G401 (cell line): ENCODE results near the gene ADARB1. TPM values are rescaled to one million over a fixed set of nuclear protein-coding genes. Genes with fewer than 3 reads are reported as not detected.

Experiments
- DNase-seq: peaks from one replicate; pipeline ENCODE4 v3.0.0-alpha.2; 2015; ENCODE audit warnings: low spot score
- in situ Hi-C: cut with HindIII; loops from 2 replicates; pipeline ENCODE4 v1.10.0; 2016; ENCODE audit warnings: low sequenced_read_pairs, mixed read lengths
- total RNA-seq: library from RNA; depleted of rRNA; stranded (reverse); fragments of >200 nt; shearing (Covaris generic); gene quantifications from 2 replicates; pipeline ENCODE4 v1.2.3, GENCODE V29; 2014

The ADARB1 gene
- total RNA-seq, 1 experiment from 2014 or later = 68.1 TPM

DNA sequence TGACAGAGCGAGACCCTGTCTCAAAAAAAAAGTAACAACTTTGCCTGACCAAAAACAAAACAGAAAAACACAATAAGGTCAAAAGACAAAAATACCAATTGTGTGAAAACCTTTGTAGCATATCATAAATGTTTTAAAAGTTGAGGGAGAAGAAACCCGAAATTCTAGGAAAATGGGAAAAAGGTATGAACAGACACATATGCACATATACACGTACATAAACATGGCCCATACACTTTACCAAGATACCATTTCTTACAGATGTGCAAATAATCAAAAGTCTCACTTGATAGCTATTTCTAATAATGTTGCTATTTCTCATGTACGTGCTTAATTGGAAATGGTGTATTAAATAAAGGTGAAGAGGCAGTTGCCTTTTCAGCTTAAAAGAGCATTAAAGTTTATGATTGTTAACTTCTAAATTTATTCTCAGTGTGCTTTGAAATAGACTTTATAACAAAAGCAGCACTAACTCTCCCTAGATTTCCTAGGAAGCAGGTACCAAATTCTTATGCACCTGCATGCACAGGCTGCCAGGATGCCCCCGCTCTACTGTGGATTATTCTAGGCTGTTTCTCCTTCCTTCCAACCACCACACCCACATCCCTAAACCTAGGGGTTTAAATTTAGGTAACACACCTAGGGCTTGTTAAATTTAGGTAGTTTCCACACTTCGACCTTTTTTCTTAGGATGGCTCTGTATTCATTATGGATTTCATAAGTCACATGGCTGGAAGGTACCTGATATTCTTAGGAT, 33.8 kb downstream of the ADARB1 start:
- no peak for DNase-seq
- in situ Hi-C loops = no loop called here

DNA sequence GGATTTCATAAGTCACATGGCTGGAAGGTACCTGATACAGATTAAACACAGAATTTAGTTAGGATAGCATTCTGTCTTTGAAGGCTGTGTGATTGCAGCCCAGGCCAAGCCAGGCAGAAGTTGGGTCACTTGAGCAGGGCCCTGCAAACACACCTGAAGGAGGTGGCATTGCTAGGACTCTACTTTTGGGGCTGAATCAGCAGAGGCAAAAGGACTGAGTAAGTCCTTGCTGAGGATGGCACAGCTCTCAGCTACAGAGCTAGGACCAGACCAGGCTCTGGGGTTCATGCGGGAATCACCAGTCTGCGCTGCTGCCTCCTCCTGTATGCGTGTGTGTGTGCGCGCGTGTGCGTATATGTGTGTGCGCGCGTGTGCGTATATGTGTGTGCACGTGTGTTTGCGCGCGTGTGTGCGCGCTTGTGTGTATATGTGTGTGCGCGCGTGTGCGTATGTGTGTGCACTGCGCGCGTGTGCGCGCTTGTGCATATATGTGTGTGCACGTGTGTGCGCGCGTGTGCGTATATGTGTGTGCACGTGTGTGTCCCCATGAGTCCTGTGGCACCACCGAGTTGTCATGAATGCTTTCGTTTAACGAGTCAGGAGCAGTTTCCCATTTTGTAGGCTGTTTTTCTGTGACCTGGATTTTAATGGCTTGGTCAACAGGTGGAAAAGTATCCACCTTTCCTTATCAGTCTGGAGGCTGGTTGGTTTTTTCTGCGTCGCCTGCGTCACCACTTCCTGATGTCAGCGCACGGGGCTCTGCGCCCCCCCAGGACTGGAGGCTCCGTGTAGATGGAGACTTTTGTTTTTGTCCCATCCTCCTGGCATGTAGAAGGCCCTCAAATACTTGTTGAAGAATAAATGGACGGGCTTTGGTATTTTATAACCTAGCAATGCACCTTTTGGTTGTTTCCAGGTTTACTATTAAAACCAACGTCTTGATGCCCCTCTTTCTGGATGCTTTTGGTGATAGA, 34.7 kb downstream of the ADARB1 start:
- in situ Hi-C loops = no loop called here
- DNase-seq = no peak

DNA sequence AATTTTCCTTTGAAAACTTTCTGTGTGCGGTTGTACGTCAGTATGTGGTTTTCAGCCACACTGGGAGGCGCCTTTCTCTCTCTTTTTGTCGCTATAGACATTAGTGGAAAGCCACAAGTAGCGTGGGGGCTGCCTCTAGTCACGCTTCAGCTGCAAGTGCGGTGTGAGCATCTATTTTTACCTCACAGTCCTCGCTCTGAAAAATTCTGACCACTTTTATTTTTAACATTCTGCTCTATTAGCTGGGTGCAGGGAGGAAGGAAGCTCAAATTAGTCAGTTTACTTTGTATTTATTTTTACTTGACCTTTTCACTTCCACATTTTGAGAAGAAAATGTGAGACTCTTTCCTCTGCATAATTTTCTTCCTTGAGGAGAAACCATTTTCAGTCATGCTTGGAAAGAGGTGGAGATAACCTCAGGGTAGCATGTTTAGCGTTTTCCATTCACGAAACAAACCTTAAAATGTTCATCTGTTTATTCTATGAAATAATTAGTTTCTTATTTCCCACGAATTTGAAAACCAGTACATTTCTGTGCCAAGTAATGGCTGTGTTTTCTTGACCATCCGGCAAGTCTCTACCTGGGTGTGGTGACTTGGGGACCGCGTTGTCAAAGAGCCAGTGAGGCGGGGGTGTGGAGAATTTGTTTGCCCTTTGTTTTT, 35.6 kb downstream of the ADARB1 start:
- peak; percentile 72 for DNase-seq
- in situ Hi-C loops = no loop called here

DNA sequence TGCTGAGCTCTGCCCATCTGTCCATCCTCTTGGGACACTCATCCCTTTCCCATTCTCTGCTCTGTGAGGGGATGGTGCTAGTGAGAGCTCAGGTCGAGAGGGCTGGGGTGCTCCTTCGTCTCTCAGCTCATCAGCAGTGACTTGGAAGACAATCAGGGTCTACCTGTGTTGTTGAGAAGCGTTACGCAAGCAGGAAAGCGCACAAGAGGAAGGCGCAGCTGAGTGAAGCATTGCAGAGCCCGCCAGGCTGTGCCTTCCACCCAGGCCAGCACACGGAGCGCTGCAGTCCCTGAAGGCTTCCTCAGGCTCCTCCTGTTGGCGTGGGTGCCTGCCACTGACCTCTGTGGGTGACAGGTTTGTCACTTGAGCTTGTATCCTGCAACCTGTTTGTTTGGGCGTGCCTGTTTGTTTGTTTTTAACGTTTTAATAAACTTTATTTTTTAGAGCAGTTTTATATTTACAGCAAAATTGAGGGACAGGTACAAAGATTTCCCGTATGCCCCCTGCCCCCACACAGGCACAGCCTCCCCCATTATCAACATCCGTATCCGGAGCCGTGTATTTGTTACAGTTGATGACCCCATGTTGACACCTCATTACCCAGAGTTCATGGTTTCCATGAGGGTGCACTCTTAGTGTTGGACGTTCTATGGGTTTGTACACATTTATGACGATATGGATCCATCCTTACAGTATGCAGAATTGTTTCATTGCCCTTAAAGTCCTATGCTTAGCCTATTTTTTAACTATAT, 36.7 kb downstream of the ADARB1 start:
- in situ Hi-C loops = no loop called here
- DNase-seq = peak; percentile 85

DNA sequence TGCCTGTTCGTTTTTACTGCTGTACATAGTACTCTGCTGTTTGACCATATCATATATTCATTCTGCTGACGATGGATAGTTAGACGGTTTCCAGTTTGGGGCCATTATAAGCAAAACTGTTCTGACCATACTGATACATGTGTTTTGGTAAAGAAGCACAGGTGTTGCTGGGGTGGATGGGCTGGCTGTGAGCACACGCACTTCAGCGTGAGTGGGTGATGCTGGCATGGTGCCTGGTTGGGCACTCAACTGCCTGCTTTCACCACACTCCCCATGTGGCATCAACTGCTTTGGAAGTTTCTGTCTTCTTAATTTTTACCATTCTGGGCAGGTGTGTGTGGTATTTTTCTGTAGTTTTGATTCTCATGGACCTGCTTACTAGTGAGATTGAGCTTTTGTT, 37.3 kb downstream of the ADARB1 start:
- in situ Hi-C loops = no loop called here
- no peak for DNase-seq

DNA sequence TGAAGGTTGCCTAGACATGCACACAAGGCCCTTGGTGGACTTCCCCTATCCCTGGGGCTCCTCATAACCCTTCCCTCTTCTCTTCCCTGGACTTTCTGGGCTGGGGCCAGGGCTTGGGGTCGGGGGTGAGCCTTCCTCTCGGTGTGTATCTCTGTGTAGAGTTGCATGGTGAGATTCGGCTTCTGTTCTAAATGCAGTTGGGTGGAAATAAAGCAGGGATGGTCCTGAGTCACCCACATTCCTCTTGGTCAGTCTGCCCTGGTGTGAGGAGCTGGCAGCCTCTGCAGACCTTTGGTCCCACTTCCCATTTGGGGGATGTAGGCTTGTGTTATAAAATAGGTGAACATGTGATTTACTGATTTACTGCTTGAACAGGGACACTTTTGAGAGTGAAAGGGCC, 38.0 kb downstream of the ADARB1 start:
- in situ Hi-C loops = no loop called here
- no peak for DNase-seq

DNA sequence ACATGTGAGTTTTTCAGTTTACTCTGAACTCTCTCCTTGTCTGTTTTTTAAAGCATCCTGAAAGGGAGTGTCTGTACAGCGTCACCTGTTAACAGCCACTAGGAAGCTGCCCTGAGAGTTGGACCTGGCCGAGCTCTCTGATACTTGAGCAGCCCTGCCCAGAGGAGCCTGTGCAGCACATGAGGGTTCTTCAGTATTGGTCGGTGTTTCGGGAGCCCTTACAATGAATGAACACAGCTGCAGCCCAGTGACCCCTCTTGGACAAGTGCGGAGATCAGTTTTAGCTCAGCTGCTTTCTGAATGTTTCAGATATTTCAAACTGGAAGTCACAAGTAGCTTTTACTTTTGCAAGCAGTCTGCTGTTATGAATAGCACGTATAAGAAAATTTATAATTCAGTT, 39.2 kb downstream of the ADARB1 start:
- no peak for DNase-seq
- in situ Hi-C loops = no loop called here

DNA sequence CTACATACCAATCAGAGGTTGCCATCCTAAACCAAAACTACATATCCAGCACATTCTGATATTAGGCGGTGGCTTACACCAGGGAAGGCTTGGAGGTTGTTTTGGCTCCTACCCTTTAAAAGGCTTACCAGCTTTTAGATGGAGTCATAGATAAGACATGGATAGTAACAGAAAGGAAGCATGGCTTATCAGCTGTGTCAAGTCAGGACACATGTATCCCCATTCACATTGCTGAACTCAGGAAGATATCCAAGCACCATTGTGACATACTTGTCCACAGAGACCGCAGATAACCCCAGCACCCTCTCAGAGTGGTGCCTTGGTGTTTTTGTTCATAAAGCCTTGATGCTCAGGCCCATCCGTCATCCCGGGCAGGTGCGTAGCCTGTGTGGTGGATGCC, 39.7 kb downstream of the ADARB1 start:
- in situ Hi-C loops = no loop called here
- no peak for DNase-seq

DNA sequence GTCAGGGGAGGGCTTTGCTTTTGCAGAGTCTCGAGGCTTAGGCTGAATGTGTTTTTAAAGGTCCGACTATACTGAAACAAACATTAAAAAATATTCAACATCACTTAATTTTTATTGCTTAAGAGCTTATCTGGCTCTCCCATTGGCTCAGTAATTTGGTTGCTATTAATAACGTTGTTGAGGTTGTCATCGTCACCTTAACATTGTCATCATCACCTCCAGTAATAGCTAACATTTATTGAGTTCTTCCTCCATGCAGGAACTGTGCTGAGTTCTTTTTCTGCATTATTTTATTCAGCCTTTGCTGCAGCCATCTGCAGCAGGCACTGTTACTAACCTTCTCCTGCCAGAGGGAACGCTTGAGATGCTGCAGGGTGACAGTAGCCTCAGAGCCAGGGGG, 40.1 kb downstream of the ADARB1 start:
- DNase-seq = no peak
- in situ Hi-C loops = no loop called here

DNA sequence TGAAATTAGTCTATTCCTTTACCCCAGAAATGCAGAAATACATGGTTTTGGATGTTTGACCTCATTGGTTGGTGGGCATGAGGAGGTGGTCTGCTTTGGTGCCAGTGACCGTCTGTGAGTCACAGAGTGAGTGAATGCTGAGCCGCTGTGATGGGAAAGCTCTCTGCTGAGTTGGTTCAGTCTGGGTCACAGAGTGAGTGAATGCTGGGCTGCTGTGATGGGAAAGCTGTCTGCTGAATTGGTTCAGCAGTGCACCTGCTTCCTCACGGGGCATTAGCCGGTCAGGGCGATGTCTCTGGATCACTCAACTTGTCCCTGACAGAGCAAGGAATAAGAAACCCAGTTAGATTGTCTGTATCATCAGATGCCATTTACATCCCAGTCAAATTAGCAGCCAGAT, 40.8 kb downstream of the ADARB1 start:
- peak; percentile 68 for DNase-seq
- in situ Hi-C loops = no loop called here

DNA sequence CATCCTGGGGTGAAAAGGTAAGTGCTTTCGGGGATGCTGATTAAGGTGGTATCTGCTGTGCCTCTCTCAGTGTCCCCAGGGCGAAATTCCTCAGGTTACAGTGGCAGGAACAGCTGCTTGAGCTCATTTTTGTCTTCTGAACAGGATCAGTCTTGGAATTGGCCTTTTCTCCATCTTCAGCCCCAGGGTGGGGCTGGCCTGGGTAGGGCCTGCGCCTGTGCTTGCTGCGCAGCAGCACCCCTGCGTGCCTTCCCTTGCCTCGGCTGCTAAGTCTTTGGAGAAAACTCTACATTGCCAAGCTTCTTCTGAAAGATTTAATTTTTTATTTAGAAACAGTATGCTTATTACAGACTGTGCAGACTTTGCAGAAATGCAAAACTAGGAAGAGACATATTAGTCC, 41.7 kb downstream of the ADARB1 start:
- in situ Hi-C loops = no loop called here
- DNase-seq = no peak

DNA sequence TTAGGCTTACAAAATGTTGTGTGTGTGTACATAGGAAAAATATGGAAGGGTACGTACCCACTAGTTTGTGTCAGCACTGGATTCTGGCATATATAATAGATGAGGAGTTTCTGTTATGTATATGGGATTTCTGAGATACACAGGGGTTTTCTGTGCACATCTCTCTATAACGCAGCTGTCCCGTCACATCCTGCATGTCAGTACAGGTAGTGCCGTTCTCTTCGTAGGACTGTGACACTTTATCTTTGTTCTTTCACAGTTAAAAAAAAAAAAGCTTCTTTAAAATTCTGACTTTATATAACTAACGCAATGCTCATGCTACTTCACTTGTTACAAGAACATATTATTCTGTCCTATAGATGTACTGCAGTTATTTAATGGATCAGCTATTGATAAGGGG, 42.9 kb downstream of the ADARB1 start:
- DNase-seq = no peak
- in situ Hi-C loops = no loop called here

DNA sequence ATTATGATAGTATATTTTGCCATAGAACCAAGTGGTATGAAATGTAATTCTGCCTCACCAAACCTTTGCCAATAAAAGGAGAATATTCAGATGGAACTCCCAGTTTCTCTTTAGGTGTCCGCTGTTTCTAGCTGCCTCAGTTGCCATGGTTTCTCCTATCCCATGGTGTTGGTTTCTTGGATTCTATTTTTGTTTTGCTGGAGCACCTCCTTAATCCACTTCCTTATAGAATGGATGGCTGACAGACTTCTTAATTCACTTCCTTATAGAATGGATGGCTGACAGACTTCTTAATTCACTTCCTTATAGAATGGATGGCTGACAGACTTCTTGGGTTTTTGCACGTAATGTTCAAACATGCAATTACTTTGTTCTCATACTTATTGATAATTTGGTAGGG, 43.7 kb downstream of the ADARB1 start:
- DNase-seq = no peak
- in situ Hi-C loops = no loop called here

DNA sequence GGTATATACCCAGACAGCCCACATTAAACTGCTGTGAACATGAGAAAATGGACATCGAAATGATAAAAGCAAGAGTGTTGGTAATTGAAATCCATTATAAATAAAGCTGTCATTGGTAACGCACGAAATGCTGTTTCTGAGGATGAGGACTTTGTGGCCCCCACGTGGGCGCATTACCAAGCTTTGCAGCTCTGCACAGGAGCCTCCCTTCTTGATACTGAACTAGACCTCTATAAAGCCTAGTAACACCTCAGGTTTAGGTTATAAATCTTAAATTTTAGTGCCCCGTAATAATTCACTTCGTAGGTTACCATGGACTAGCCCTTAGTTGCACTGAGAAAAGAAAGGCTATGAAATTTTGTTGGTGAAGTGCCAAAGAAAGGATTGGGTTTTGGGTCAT, 45.4 kb downstream of the ADARB1 start:
- in situ Hi-C loops = no loop called here

DNA sequence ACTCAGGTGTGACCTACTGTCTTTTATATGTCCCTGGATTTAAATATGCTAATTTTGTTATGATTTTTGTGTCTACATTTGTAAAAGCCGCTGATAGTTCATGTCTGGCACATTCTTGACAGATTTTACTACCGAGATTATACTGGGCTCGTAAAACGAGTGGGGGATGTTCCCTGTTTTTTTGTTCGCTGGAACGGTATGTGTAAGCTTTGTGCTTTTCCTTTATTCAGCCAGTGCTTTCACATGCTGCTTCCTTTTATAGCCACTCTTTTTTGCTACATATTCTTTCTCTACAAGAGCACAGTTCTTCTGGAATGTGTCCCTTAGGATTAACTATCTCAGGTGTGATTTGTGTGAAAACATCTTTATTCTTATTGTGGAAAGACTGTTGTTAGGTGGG, 46.6 kb downstream of the ADARB1 start:
- DNase-seq = no peak
- in situ Hi-C loops = no loop called here

More for the DNA sequence above, 45.4 kb downstream of the ADARB1 start:
- no peak for DNase-seq

DNA sequence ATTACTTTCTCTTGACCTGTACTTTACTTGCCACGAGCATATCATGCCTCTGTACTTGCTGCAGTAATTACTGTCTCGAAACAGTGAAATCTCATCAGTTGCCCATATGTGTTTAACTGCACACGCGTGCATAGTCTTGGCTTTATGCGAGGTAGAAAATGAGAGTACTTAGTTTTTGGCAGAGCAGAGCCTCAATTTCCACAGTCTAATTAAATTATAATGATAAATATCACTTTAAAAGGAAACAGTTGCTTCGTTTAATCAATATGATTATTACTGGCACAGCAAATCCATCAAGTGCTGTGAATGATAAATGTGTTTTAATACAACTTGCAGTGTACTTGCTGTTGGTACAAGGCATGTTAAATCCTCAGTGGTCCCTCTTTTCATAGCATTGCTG, 47.6 kb downstream of the ADARB1 start:
- in situ Hi-C loops = no loop called here
- DNase-seq = no peak

DNA sequence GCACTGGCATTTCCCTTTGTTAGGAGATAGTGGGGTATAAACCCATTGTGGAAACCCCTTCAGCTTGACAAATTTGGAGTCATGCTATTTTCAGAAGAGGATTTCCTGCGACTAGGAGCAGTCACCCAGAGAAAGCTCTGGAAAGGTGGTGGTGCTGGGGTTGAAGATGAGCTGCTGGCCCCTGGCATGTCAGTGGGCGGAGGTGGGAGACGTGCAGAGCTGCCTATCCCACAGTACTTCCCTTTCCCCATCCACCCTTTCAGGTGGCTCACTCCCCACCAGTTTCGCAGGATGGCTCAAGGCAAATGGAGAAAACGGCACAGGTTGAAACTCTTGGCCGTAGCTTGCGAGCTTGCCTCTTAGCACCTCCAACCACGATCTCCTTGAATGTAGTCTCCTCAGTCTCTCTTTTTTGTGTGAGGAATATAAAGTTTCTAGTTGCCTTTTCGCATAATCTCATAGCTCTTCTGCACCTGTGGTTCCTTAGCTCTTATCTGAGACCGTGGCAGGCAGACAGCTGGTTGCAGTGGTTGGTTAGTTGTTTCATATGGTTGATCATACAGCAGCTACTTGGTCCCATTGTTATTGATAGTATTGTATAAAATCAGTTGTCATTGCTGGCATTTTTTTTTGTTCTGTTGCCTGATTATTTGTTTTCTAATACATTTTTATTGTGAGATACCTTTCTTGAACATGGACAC, 48.2 kb downstream of the ADARB1 start:
- no peak for DNase-seq
- in situ Hi-C loops = no loop called here

DNA sequence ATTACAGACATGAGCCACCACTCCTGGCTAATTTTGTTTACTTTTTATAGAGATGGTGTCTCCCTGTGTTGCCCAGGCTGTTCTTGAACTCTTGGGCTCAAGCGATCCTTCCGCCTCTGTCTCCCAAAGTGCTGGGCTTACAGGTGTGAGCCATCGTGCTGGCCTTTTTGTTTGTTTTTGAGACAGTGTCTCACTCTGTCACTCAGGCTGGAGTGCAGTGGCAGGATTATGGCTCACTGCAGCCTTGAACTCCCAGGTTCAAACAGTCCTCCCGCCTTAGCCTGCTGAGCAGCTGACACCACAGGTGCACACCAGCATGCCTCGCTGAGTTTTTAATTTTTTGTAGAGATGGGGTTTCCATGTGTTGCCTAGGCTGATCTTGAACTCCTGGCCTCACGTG, 49.1 kb downstream of the ADARB1 start:
- in situ Hi-C loops = no loop called here
- DNase-seq = no peak

DNA sequence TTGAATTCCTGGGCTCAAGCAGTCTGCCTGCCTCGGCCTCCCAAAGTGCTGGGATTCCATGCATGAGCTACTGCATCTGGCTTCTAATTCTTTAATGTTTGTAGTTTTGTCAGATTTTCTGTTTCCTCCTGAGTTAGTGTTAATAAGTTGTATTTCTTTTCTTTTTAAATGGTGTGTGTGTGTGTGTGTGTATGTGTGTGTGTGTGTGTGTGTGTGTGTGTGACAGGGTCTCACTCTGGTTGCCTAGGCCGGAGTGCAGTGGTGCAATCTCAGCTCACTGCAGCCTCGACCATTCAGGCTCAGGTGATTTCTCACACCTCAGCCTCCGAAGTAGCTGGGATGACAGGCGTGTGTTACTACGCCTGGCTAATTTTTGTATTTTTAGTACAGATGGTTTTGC, 50.2 kb downstream of the ADARB1 start:
- in situ Hi-C loops = no loop called here
- DNase-seq = no peak
